SK-N-SH (cell line): ENCODE measurements around the gene MACO1. TPM values are rescaled to one million over a fixed set of nuclear protein-coding genes. Genes with fewer than 3 reads are reported as not detected.

Experiments
- CTCF ChIA-PET: fragments of 300-600, 350-600 bp; formaldehyde crosslinking; extraction: SDS; loops from one replicate; lab custom pipeline; 2021; lab: Yijun Ruan, JAX
- POLR2A ChIA-PET: fragments of 350-600 bp; sonication (Branson Sonifier 250); formaldehyde crosslinking; extraction: SDS; loops from one replicate; lab custom pipeline; 2020; ENCODE audit warnings: antibody characterized with exemption, inconsistent platforms; lab: Yijun Ruan, JAX
- DNase-seq: peaks from one replicate; pipeline ENCODE4 v3.0.0; 2012
- H2AFZ ChIP-seq: fragments of 200-600 bp; sonication (generic); 2 replicates; pipeline ENCODE4 v1.8.1; 2016; ENCODE audit warnings: antibody characterized with exemption, mild to moderate bottlenecking, low read depth
- H3F3A ChIP-seq: fragments of 200-600 bp; sonication (generic); replicated peaks from 2 replicates; pipeline ENCODE3; 2016; ENCODE audit warnings: antibody characterized with exemption, mild to moderate bottlenecking; ENCODE audit not compliant: insufficient read depth
- H3K27ac ChIP-seq, 2 experiments: fragments of 200-500 bp in 1 of 2; fragments of 200-600 bp in 1 of 2; sonication (Bioruptor generic) in 1 of 2; sonication (generic), shearing (Covaris generic) in 1 of 2; 2 replicates each; pipeline versions ENCODE4 v1.5.1 to v1.6.1; 2014 to 2016; ENCODE audit warnings: low read depth in 2 of 2, inconsistent platforms in 1 of 2, low read length in 1 of 2, mild to moderate bottlenecking in 1 of 2, mixed read lengths in 1 of 2
- H3K27me3 ChIP-seq: fragments of 200-600 bp; sonication (generic), shearing (Covaris generic); 2 replicates; pipeline ENCODE4 v1.6.1; 2016; ENCODE audit warnings: mixed run types; ENCODE audit not compliant: insufficient read depth
- H3K36me3 ChIP-seq, 2 experiments: fragments of 200-500 bp in 1 of 2; fragments of 200-600 bp in 1 of 2; sonication (Bioruptor generic) in 1 of 2; sonication (generic) in 1 of 2; replicated peaks in 1 of 2; 2 replicates each; pipeline versions ENCODE3 to v1.5.1; 2014 to 2016; ENCODE audit warnings: low read length in 1 of 2, mild to moderate bottlenecking in 1 of 2; ENCODE audit not compliant: insufficient read depth in 2 of 2, control insufficient read depth in 1 of 2
- H3K4me1 ChIP-seq, 2 experiments: fragments of 200-500 bp in 1 of 2; fragments of 200-600 bp in 1 of 2; sonication (Bioruptor generic) in 1 of 2; sonication (generic), shearing (Covaris generic) in 1 of 2; 2 replicates each; pipeline versions ENCODE4 v1.5.1 to v1.6.1; 2014 to 2016; ENCODE audit warnings: low read depth in 1 of 2, low read length in 1 of 2, mixed run types in 1 of 2; ENCODE audit not compliant: insufficient read depth in 2 of 2, control insufficient read depth in 1 of 2
- H3K4me2 ChIP-seq: fragments of 200-600 bp; sonication (generic), shearing (Covaris generic); 2 replicates; pipeline ENCODE4 v1.6.1; 2017; ENCODE audit warnings: mixed run types
- H3K4me3 ChIP-seq, 2 experiments: fragments of 200-500 bp in 1 of 2; fragments of 200-600 bp in 1 of 2; sonication (Bioruptor generic) in 1 of 2; sonication (generic), shearing (Covaris generic) in 1 of 2; 2 replicates each; pipeline versions ENCODE4 v1.5.1 to v1.8.1; 2014 to 2016; ENCODE audit warnings: low read depth in 2 of 2, inconsistent platforms in 1 of 2, low read length in 1 of 2, mild to moderate bottlenecking in 1 of 2, mixed read lengths in 1 of 2, moderate library complexity in 1 of 2
- H3K79me2 ChIP-seq: fragments of 200-600 bp; sonication (generic); 2 replicates; pipeline ENCODE4 v1.8.1; 2017; ENCODE audit warnings: mild to moderate bottlenecking; ENCODE audit not compliant: insufficient read depth
- H3K9ac ChIP-seq: fragments of 200-600 bp; sonication (generic); 2 replicates; pipeline ENCODE4 v1.6.1; 2017; ENCODE audit warnings: mixed run types
- H3K9me2 ChIP-seq: fragments of 200-600 bp; sonication (generic); 2 replicates; pipeline ENCODE4 v1.6.1; 2017; ENCODE audit warnings: mixed run types
- H3K9me3 ChIP-seq: fragments of 200-600 bp; sonication (generic); 2 replicates; pipeline ENCODE4 v1.6.1; 2017; ENCODE audit warnings: mixed run types, mild to moderate bottlenecking, moderate library complexity
- H4K20me1 ChIP-seq: fragments of 200-600 bp; sonication (generic); 2 replicates; pipeline ENCODE4 v1.6.1; 2017; ENCODE audit warnings: mild to moderate bottlenecking, mixed run types; ENCODE audit not compliant: insufficient read depth
- CHD2 ChIP-seq: fragments of 150-350 bp; IDR thresholded peaks from 2 replicates; pipeline ENCODE4 v1.6.1; 2018; ENCODE audit warnings: low read length; ENCODE audit not compliant: partially characterized antibody
- GABPA ChIP-seq: IDR thresholded peaks from 2 replicates; pipeline ENCODE4 v1.4.0; 2012; ENCODE audit warnings: low read depth, mild to moderate bottlenecking
- GATA2 ChIP-seq: sonication (generic); formaldehyde crosslinking; IDR thresholded peaks from 2 replicates; pipeline ENCODE4 v1.5.0; 2020; ENCODE audit warnings: mild to moderate bottlenecking, missing genetic modification reagents
- IRF3 ChIP-seq: fragments of 150-350 bp; IDR thresholded peaks from 2 replicates; pipeline ENCODE4 v1.6.1; 2016; ENCODE audit warnings: mild to moderate bottlenecking, low read depth, low read length
- JUND ChIP-seq: IDR thresholded peaks from 2 replicates; pipeline ENCODE4 v1.4.0; 2012
- MEF2A ChIP-seq: IDR thresholded peaks from 2 replicates; pipeline ENCODE4 v1.4.0; 2012; ENCODE audit warnings: low read depth, borderline replicate concordance
- NFIC ChIP-seq: IDR thresholded peaks from 2 replicates; pipeline ENCODE4 v1.4.0; 2012; ENCODE audit warnings: borderline replicate concordance
- NRF1 ChIP-seq: IDR thresholded peaks from 2 replicates; pipeline ENCODE4 v1.6.1; 2012; ENCODE audit warnings: low read depth, mild to moderate bottlenecking, low read length
- PBX3 ChIP-seq: IDR thresholded peaks from 2 replicates; pipeline ENCODE4; 2012
- RCOR1 ChIP-seq: fragments of 150-350 bp; IDR thresholded peaks from 2 replicates; pipeline ENCODE4 v1.6.1; 2017; ENCODE audit warnings: antibody characterized with exemption, low read length
- TAF1 ChIP-seq: IDR thresholded peaks from 2 replicates; pipeline ENCODE4 v1.6.1; 2012; ENCODE audit warnings: low read depth, mild to moderate bottlenecking, low read length, moderate library complexity, borderline replicate concordance
- TCF12 ChIP-seq: IDR thresholded peaks from 2 replicates; pipeline ENCODE4 v1.4.0; 2012
- USF2 ChIP-seq: fragments of 150-350 bp; IDR thresholded peaks from 2 replicates; pipeline ENCODE4 v1.6.1; 2017; ENCODE audit warnings: antibody characterized with exemption, low read length, low read depth, borderline replicate concordance
- ZBTB33 ChIP-seq: IDR thresholded peaks from 2 replicates; pipeline ENCODE4 v1.4.0; 2012; ENCODE audit warnings: low read depth, borderline replicate concordance
- WGBS: methylation state at CpG from one replicate; pipeline ENCODE4 v1.1.6; 2017; ENCODE audit warnings: low lambda C conversion rate; 5-methylcytosine and 5-hydroxymethylcytosine counted together
- polyA plus RNA-seq, 3 experiments: library from polyadenylated mRNA; depleted of rRNA; stranded (reverse); fragments of >200 nt; gene quantifications; 2 replicates each; pipeline ENCODE4 v1.2.3, GENCODE V29; 2012

The MACO1 gene
- polyA plus RNA-seq, 1 of the 3 experiments (the other 2 are of a cell fraction), result 6.9 TPM

- Histone ChIP-seq H3K4me1 (peaks cover 22 to 35% of the 10 kb centered on the region in 2 experiments; a peak in 3 of 4 replicates), H3F3A (peaks cover 10% of the 10 kb centered on the region), H3K79me2 (peaks cover 93% of the 10 kb centered on the region), H3K4me3 (peak overlapping the region; percentile 6 to 22; a peak in 3 of 4 replicates), H2AFZ (no peak overlapping the region), H4K20me1 (peaks cover 43% of the 10 kb centered on the region), H3K4me2 (peak overlapping the region; percentile 61), H3K9ac (peak overlapping the region; percentile 17; the same call in 1 of the 2 replicates), H3K27me3 (no peaks in the 10 kb centered on the region), H3K36me3 (peaks cover 3 to 8% of the 10 kb centered on the region in 2 experiments), H3K9me2 (no peaks in the 10 kb centered on the region), H3K9me3 (no peaks in the 10 kb centered on the region), H3K27ac (peak overlapping the region; percentile 29; a peak in 3 of 4 replicates)
- 24% methylated on average over 4 of the region's 4 CpGs for WGBS
- ChIA-PET CTCF (no interaction called here), POLR2A (interaction anchor here (0.5 to 0.9 kb wide), 2 partner anchors 8 to 188 kb away, joined by 3 to 4 read pairs; partner anchors contain the start of gene RSRP1)
- DNase-seq, result no peak
- no peak for TF ChIP-seq TCF12
- no peak for TF ChIP-seq USF2
- no peak for TF ChIP-seq CHD2
- TF ChIP-seq ZBTB33, result no peak
- no peak for TF ChIP-seq MEF2A
- no peak for TF ChIP-seq RCOR1
- TF ChIP-seq PBX3, result no peak
- no peak for TF ChIP-seq JUND
- no peak for TF ChIP-seq GATA2 (CRISPR knock-in tag)
- TF ChIP-seq NRF1, result no peak
- TF ChIP-seq NFIC, result no peak
- no peak for TF ChIP-seq GABPA
- TF ChIP-seq TAF1, result no peak
- TF ChIP-seq IRF3, result no peak
Observed at GRCh38 chr1:25435397-25436108, 4.9 kb downstream of the MACO1 start.
